Measurements from ENCODE around the gene DRAM2.
"Not testable (repeated sequence)": the region's sequence is repeated elsewhere in the genome, so short reads cannot be mapped to it uniquely, and the experiment has no call there.

The DRAM2 gene

GRCh38 chr1:111110197-111110899 lies 29.5 kb downstream of the DRAM2 start:
- no peaks in the 10 kb centered on the region for H3K4me1 ChIP-seq (ENCODE audit: control insufficient read depth, insufficient read depth, low read length, unreplicated experiment)
- no peaks in the 10 kb centered on the region for H3K27me3 ChIP-seq (ENCODE audit: insufficient read depth, low read length)
- no peaks in the 10 kb centered on the region for H3K79me2 ChIP-seq (ENCODE audit: control insufficient read depth, insufficient read depth, low read length, unreplicated experiment)
- H3K4me3 ChIP-seq (ENCODE audit: low read depth, low read length), result no peak overlapping the region
- H3K36me3 ChIP-seq (ENCODE audit: insufficient read depth, low read length), result no peaks in the 10 kb centered on the region
- no peak overlapping the region for H2AFZ ChIP-seq (ENCODE audit: low read length, unreplicated experiment)
- no peak overlapping the region for H3K27ac ChIP-seq (ENCODE audit: low read depth, low read length)

GRCh38 chr1:111104981-111105380 lies 34.9 kb downstream of the DRAM2 start:
- Histone ChIP-seq H2AFZ (ENCODE audit: low read length, unreplicated experiment) (no peak overlapping the region), H3K79me2 (ENCODE audit: control insufficient read depth, insufficient read depth, low read length, unreplicated experiment) (no peaks in the 10 kb centered on the region), H3K4me1 (ENCODE audit: control insufficient read depth, insufficient read depth, low read length, unreplicated experiment) (no peaks in the 10 kb centered on the region), H3K27me3 (ENCODE audit: insufficient read depth, low read length) (no peaks in the 10 kb centered on the region), H3K4me3 (ENCODE audit: low read depth, low read length) (no peak overlapping the region), H3K27ac (ENCODE audit: low read depth, low read length) (no peak overlapping the region), H3K36me3 (ENCODE audit: insufficient read depth, low read length) (no peaks in the 10 kb centered on the region)

- Histone ChIP-seq H2AFZ (ENCODE audit: low read length, unreplicated experiment) (no peak overlapping the region), H3K27me3 (ENCODE audit: insufficient read depth, low read length) (no peaks in the 10 kb centered on the region), H3K27ac (ENCODE audit: low read depth, low read length) (no peak overlapping the region), H3K4me3 (ENCODE audit: low read depth, low read length) (no peak overlapping the region), H3K4me1 (ENCODE audit: control insufficient read depth, insufficient read depth, low read length, unreplicated experiment) (no peaks in the 10 kb centered on the region), H3K79me2 (ENCODE audit: control insufficient read depth, insufficient read depth, low read length, unreplicated experiment) (no peaks in the 10 kb centered on the region), H3K36me3 (ENCODE audit: insufficient read depth, low read length) (no peaks in the 10 kb centered on the region)
Measured at GRCh38 chr1:111101854-111102642, 37.8 kb downstream of the DRAM2 start.

GRCh38 chr1:111099289-111099688 lies 40.6 kb downstream of the DRAM2 start:
- H3K4me1 ChIP-seq (ENCODE audit: control insufficient read depth, insufficient read depth, low read length, unreplicated experiment), result no peaks in the 10 kb centered on the region
- no peak overlapping the region for H3K27ac ChIP-seq (ENCODE audit: low read depth, low read length)
- no peak overlapping the region for H3K4me3 ChIP-seq (ENCODE audit: low read depth, low read length)
- no peak overlapping the region for H2AFZ ChIP-seq (ENCODE audit: low read length, unreplicated experiment)
- H3K36me3 ChIP-seq (ENCODE audit: insufficient read depth, low read length), result no peaks in the 10 kb centered on the region
- H3K27me3 ChIP-seq (ENCODE audit: insufficient read depth, low read length), result no peaks in the 10 kb centered on the region
- no peaks in the 10 kb centered on the region for H3K79me2 ChIP-seq (ENCODE audit: control insufficient read depth, insufficient read depth, low read length, unreplicated experiment)

GRCh38 chr1:111097356-111098099 lies 42.4 kb downstream of the DRAM2 start:
- Histone ChIP-seq H3K79me2 (ENCODE audit: control insufficient read depth, insufficient read depth, low read length, unreplicated experiment) (no peaks in the 10 kb centered on the region), H3K27me3 (ENCODE audit: insufficient read depth, low read length) (no peaks in the 10 kb centered on the region), H3K4me1 (ENCODE audit: control insufficient read depth, insufficient read depth, low read length, unreplicated experiment) (no peaks in the 10 kb centered on the region)

GRCh38 chr1:111095421-111095820 lies 44.5 kb downstream of the DRAM2 start:
- not testable (repeated sequence) for H3K27me3 ChIP-seq (ENCODE audit: insufficient read depth, low read length); H3K4me3 ChIP-seq (ENCODE audit: low read depth, low read length); H3K4me1 ChIP-seq (ENCODE audit: control insufficient read depth, insufficient read depth, low read length, unreplicated experiment); H3K27ac ChIP-seq (ENCODE audit: low read depth, low read length); H3K79me2 ChIP-seq (ENCODE audit: control insufficient read depth, insufficient read depth, low read length, unreplicated experiment); H2AFZ ChIP-seq (ENCODE audit: low read length, unreplicated experiment); H3K36me3 ChIP-seq (ENCODE audit: insufficient read depth, low read length)

More at GRCh38 chr1:111097356-111098099, 42.4 kb downstream of the DRAM2 start:
- Histone ChIP-seq H3K36me3 (ENCODE audit: insufficient read depth, low read length) (no peaks in the 10 kb centered on the region), H2AFZ (ENCODE audit: low read length, unreplicated experiment) (no peak overlapping the region), H3K4me3 (ENCODE audit: low read depth, low read length) (no peak overlapping the region), H3K27ac (ENCODE audit: low read depth, low read length) (no peak overlapping the region)

- no peaks in the 10 kb centered on the region for H3K36me3 ChIP-seq (ENCODE audit: insufficient read depth, low read length)
- H3K79me2 ChIP-seq (ENCODE audit: control insufficient read depth, insufficient read depth, low read length, unreplicated experiment), result no peaks in the 10 kb centered on the region
- no peak overlapping the region for H3K4me3 ChIP-seq (ENCODE audit: low read depth, low read length)
- H2AFZ ChIP-seq (ENCODE audit: low read length, unreplicated experiment), result no peak overlapping the region
- peaks cover 4% of the 10 kb centered on the region for H3K27me3 ChIP-seq (ENCODE audit: insufficient read depth, low read length)
- no peaks in the 10 kb centered on the region for H3K4me1 ChIP-seq (ENCODE audit: control insufficient read depth, insufficient read depth, low read length, unreplicated experiment)
- H3K27ac ChIP-seq (ENCODE audit: low read depth, low read length), result no peak overlapping the region
Measured at GRCh38 chr1:111089638-111090037, 50.3 kb downstream of the DRAM2 start.

- Histone ChIP-seq H3K36me3 (ENCODE audit: insufficient read depth, low read length) (no peaks in the 10 kb centered on the region), H3K27ac (ENCODE audit: low read depth, low read length) (no peak overlapping the region), H3K4me3 (ENCODE audit: low read depth, low read length) (no peak overlapping the region), H3K4me1 (ENCODE audit: control insufficient read depth, insufficient read depth, low read length, unreplicated experiment) (peaks cover 20% of the 10 kb centered on the region), H2AFZ (ENCODE audit: low read length, unreplicated experiment) (no peak overlapping the region), H3K27me3 (ENCODE audit: insufficient read depth, low read length) (peaks cover 4% of the 10 kb centered on the region), H3K79me2 (ENCODE audit: control insufficient read depth, insufficient read depth, low read length, unreplicated experiment) (no peaks in the 10 kb centered on the region)
Measured at GRCh38 chr1:111085676-111086075, 54.2 kb downstream of the DRAM2 start.

- Histone ChIP-seq H3K4me1 (ENCODE audit: control insufficient read depth, insufficient read depth, low read length, unreplicated experiment) (peaks cover 20% of the 10 kb centered on the region), H2AFZ (ENCODE audit: low read length, unreplicated experiment) (no peak overlapping the region), H3K4me3 (ENCODE audit: low read depth, low read length) (no peak overlapping the region), H3K27me3 (ENCODE audit: insufficient read depth, low read length) (peaks cover 4% of the 10 kb centered on the region), H3K36me3 (ENCODE audit: insufficient read depth, low read length) (no peaks in the 10 kb centered on the region), H3K79me2 (ENCODE audit: control insufficient read depth, insufficient read depth, low read length, unreplicated experiment) (no peaks in the 10 kb centered on the region), H3K27ac (ENCODE audit: low read depth, low read length) (no peak overlapping the region)
Measured at GRCh38 chr1:111084999-111085398, 54.9 kb downstream of the DRAM2 start.

GRCh38 chr1:111082421-111083203 lies 57.3 kb downstream of the DRAM2 start:
- H3K36me3 ChIP-seq (ENCODE audit: insufficient read depth, low read length), result no peaks in the 10 kb centered on the region
- peaks cover 20% of the 10 kb centered on the region for H3K4me1 ChIP-seq (ENCODE audit: control insufficient read depth, insufficient read depth, low read length, unreplicated experiment)
- peak overlapping the region; percentile 62 for H2AFZ ChIP-seq (ENCODE audit: low read length, unreplicated experiment)
- peak overlapping the region; percentile 76 for H3K27ac ChIP-seq (ENCODE audit: low read depth, low read length)
- no peaks in the 10 kb centered on the region for H3K79me2 ChIP-seq (ENCODE audit: control insufficient read depth, insufficient read depth, low read length, unreplicated experiment)
- H3K27me3 ChIP-seq (ENCODE audit: insufficient read depth, low read length), result no peaks in the 10 kb centered on the region
- peak overlapping the region; percentile 69 for H3K4me3 ChIP-seq (ENCODE audit: low read depth, low read length)
